PC-3 (cell line): Measurements from ENCODE around the gene MED13L. TPM values are rescaled to one million over a fixed set of nuclear protein-coding genes. Genes with fewer than 3 reads are reported as not detected.

Source experiments
- ATAC-seq: fragments of 200-7000 bp; cut with Tn5 transposase; 2 replicates; pipeline ENCODE4 v1.9.1; 2020; ENCODE audit warnings: mild to moderate bottlenecking, moderate library complexity
- BruUV-seq: library from RNA; stranded (reverse); fragments of 400-500 nt; replicated peaks from 2 replicates; lab custom pipeline; 2021; lab: Mats Ljungman, UMichigan
- CTCF ChIA-PET: fragments of 300-600 bp; sonication (Branson Sonifier 250); formaldehyde crosslinking; loops from one replicate; lab custom pipeline; 2022; ENCODE audit warnings: antibody characterized with exemption; lab: Charles Lee
- POLR2A ChIA-PET: fragments of 300-600 bp; sonication (Branson Sonifier 250); formaldehyde crosslinking; loops from one replicate; lab custom pipeline; 2022; ENCODE audit warnings: antibody characterized with exemption; ENCODE audit not compliant: unreplicated experiment; lab: Charles Lee
- DNase-seq: peaks from one replicate; pipeline ENCODE4 v3.0.0-alpha.2; 2015
- H2AFZ ChIP-seq: fragments of 300-600 bp; sonication (generic); 2 replicates; pipeline ENCODE4 v1.6.0; 2016; ENCODE audit warnings: antibody characterized with exemption, low read length
- H3F3A ChIP-seq: fragments of 300-600 bp; sonication (generic); one replicate; pipeline ENCODE4 v1.6.0; 2017; ENCODE audit warnings: antibody characterized with exemption, low read length, control low read depth, mild to moderate bottlenecking; ENCODE audit not compliant: unreplicated experiment
- H3K27ac ChIP-seq: fragments of 300-600 bp; sonication (generic); 2 replicates; pipeline ENCODE4 v1.5.1; 2016; ENCODE audit warnings: mild to moderate bottlenecking, low read length
- H3K27me3 ChIP-seq: fragments of 300-600 bp; sonication (generic); 2 replicates; pipeline ENCODE4 v1.6.1; 2016; ENCODE audit warnings: low read length, mixed read lengths
- H3K36me3 ChIP-seq: fragments of 300-600 bp; sonication (generic); 2 replicates; pipeline ENCODE4 v1.6.1; 2016; ENCODE audit warnings: low read depth, mixed run types, low read length, mixed read lengths
- H3K4me1 ChIP-seq: fragments of 300-600 bp; sonication (generic); 2 replicates; pipeline ENCODE4 v1.5.1; 2016; ENCODE audit warnings: low read length; ENCODE audit not compliant: insufficient read depth
- H3K4me2 ChIP-seq: fragments of 300-600 bp; sonication (generic); 2 replicates; pipeline ENCODE4 v1.6.0; 2016; ENCODE audit warnings: low read length
- H3K4me3 ChIP-seq: fragments of 300-600 bp; sonication (generic); 2 replicates; pipeline ENCODE4 v1.5.1; 2016; ENCODE audit warnings: mild to moderate bottlenecking, low read length, mixed read lengths
- H3K79me2 ChIP-seq: fragments of 300-600 bp; sonication (generic); 2 replicates; pipeline ENCODE4 v1.6.1; 2017; ENCODE audit warnings: low read length, mixed read lengths
- H3K9ac ChIP-seq: fragments of 300-600 bp; sonication (generic); 2 replicates; pipeline ENCODE4 v1.6.0; 2016; ENCODE audit warnings: mild to moderate bottlenecking, low read length
- H3K9me2 ChIP-seq: fragments of 300-600 bp; sonication (generic); replicated peaks from 2 replicates; pipeline ENCODE4 v1.6.1; 2016; ENCODE audit warnings: mixed run types, low read length, mixed read lengths
- H3K9me3 ChIP-seq: fragments of 300-600 bp; sonication (generic); 2 replicates; pipeline ENCODE4 v1.6.1; 2016; ENCODE audit warnings: low read length, mixed read lengths
- H4K20me1 ChIP-seq: fragments of 300-600 bp; sonication (generic); 2 replicates; pipeline ENCODE4 v1.6.1; 2016; ENCODE audit warnings: low read length, mixed read lengths
- EZH2 ChIP-seq: fragments of 300-600 bp; sonication (generic); IDR thresholded peaks from one replicate; pipeline ENCODE4 v1.6.1; 2017; ENCODE audit warnings: antibody characterized with exemption, mild to moderate bottlenecking, low read length; ENCODE audit not compliant: unreplicated experiment
- EZH2phosphoT487 ChIP-seq: fragments of 300-600 bp; sonication (generic); IDR thresholded peaks from 2 replicates; pipeline ENCODE4 v1.6.1; 2018; ENCODE audit warnings: mild to moderate bottlenecking, antibody characterized with exemption, low read length, borderline replicate concordance
- intact Hi-C: fragments of 100-400 bp; cut with micrococcal nuclease; formaldehyde crosslinking; loops from 2 replicates; pipeline ENCODE4 v1.9.0; 2023
- total RNA-seq: library from RNA; depleted of rRNA; stranded (reverse); fragments of >200 nt; gene quantifications from 2 replicates; pipeline ENCODE4 v1.2.3, GENCODE V29; 2014
- TF ChIP-seq, protein P1 (sequence below): fragments of 300-600 bp; sonication (generic); conservative IDR thresholded peaks from 2 replicates; pipeline ENCODE4 v1.5.1; 2017; ENCODE audit warnings: antibody characterized with exemption, low read depth, mild to moderate bottlenecking, low read length

The MED13L gene
- total RNA-seq, 1 experiment from 2014 or later = 61.2 TPM

DNA sequence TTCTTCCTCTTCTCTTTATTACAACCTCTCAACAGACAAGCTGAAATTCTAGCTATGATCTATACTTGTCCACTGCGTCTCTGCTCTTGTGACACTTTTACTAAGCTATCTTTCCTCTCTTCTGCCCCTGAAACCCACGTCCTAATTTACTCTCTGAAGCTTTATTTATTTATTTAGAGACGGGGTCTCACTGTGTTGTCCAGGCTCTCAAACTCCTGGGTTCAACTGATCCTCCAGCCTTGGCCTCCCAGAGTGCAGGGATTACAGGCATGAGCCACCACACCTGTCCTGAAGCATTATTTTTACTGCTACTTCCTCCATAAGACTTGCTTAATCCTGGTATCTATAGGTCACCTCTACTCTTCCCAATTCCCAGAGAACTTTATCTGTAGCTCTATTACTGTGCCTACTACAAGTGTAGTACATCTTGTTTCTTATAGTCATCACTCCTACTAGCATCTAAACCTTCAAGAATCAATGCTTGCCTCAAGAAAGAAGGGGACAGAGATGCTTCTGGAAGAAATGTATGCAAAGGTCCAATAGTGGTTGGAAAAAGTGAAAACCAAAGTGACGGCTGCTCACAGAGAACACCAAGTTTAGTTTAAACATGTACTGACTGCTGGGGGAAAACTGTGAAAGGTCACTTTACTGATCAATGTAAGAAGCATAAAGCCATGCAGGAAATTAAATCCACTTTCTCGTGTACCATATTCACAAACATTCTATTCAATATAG lies 61.3 kb downstream of the MED13L start:
- BruUV-seq = no TSS peak
- Histone ChIP-seq H3K9me2 (no peaks in the 10 kb centered on the region), H4K20me1 (peaks cover 48% of the 10 kb centered on the region), H3K27me3 (no peaks in the 10 kb centered on the region), H3K4me2 (no peak overlapping the region), H2AFZ (no peak overlapping the region), H3K4me3 (no peak overlapping the region), H3K9ac (no peak overlapping the region), H3K27ac (no peak overlapping the region), H3F3A (no peaks in the 10 kb centered on the region), H3K79me2 (peaks cover 97% of the 10 kb centered on the region), H3K4me1 (no peaks in the 10 kb centered on the region), H3K36me3 (no peaks in the 10 kb centered on the region), H3K9me3 (no peaks in the 10 kb centered on the region)
- no peak for ATAC-seq
- intact Hi-C loops = no loop called here
- POLR2A ChIA-PET = no interaction called here
- DNase-seq = no peak
- CTCF ChIA-PET = no interaction called here
- TF ChIP-seq EZH2phosphoT487 (no peak), EZH2 (no peak)
- TF ChIP-seq, protein P1, sequence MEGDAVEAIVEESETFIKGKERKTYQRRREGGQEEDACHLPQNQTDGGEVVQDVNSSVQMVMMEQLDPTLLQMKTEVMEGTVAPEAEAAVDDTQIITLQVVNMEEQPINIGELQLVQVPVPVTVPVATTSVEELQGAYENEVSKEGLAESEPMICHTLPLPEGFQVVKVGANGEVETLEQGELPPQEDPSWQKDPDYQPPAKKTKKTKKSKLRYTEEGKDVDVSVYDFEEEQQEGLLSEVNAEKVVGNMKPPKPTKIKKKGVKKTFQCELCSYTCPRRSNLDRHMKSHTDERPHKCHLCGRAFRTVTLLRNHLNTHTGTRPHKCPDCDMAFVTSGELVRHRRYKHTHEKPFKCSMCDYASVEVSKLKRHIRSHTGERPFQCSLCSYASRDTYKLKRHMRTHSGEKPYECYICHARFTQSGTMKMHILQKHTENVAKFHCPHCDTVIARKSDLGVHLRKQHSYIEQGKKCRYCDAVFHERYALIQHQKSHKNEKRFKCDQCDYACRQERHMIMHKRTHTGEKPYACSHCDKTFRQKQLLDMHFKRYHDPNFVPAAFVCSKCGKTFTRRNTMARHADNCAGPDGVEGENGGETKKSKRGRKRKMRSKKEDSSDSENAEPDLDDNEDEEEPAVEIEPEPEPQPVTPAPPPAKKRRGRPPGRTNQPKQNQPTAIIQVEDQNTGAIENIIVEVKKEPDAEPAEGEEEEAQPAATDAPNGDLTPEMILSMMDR = no peak

DNA sequence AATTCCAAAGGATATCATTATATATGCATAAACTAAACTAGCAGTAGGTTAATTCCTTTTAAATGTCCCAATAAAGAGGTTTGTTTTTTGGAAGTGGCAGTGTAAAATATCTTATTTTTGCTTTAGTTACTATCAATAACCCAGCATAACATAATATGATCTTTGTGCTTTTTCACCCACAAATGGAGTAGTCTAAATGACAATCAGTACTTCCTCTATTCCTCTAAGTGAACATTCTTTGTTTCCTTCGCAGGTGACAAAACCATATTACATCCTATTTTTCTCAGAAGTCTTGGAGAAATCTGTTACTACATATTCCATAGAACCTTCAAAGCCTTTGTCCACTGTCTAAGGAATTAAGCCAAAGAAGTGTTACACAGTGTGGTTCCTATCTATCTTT lies 62.5 kb downstream of the MED13L start:
- no peaks in the 10 kb centered on the region for H3K9me3 ChIP-seq
- peaks cover 96% of the 10 kb centered on the region for H3K79me2 ChIP-seq
- TF ChIP-seq, protein P1 = no peak
- TF ChIP-seq EZH2 = no peak
- TF ChIP-seq EZH2phosphoT487 = no peak
- no peak for ATAC-seq
- CTCF ChIA-PET = no interaction called here
- peaks cover 55% of the 10 kb centered on the region for H4K20me1 ChIP-seq
- no peaks in the 10 kb centered on the region for H3K9me2 ChIP-seq
- intact Hi-C loops = no loop called here
- BruUV-seq = no TSS peak
- DNase-seq = no peak
- no peak overlapping the region for H2AFZ ChIP-seq
- H3K4me1 ChIP-seq = no peaks in the 10 kb centered on the region
- H3K9ac ChIP-seq = no peak overlapping the region
- H3F3A ChIP-seq = no peaks in the 10 kb centered on the region
- H3K4me2 ChIP-seq = no peak overlapping the region
- POLR2A ChIA-PET = no interaction called here
- no peak overlapping the region for H3K27ac ChIP-seq
- no peaks in the 10 kb centered on the region for H3K27me3 ChIP-seq
- no peak overlapping the region for H3K4me3 ChIP-seq
- no peaks in the 10 kb centered on the region for H3K36me3 ChIP-seq

DNA sequence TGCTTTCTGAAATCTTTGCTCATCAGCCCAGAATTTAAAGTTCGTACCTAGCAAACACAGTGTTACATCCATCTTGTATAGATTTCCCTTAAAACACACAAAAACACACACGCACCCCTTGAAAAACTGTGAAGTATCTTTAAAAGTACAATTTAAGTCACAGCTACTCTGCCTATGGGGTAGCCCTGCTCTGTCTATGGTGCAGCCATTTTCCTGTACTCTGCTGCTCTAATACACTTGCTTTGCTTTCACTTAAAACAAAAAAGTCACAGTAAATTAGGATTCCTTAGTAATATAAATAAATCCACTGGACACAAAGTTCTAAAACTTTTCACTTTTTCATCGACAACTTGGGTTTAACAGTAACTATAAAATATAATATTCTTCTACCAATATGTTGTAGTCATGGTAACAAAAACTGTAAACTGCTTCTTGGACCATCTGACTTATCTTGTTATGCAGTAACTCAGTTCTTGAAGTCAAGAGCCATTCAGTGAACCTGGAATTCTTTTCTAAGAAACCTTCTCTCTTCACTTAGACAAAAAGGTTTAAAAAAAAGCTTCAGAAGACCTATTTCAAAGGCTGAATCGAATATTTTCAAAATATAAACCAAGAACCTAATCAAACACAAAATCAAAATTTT lies 63.5 kb downstream of the MED13L start:
- H3K79me2 ChIP-seq = peaks cover 98% of the 10 kb centered on the region
- H3K27me3 ChIP-seq = no peaks in the 10 kb centered on the region
- no peak for DNase-seq
- BruUV-seq = no TSS peak
- POLR2A ChIA-PET = no interaction called here
- H2AFZ ChIP-seq = no peak overlapping the region
- no peaks in the 10 kb centered on the region for H3K9me2 ChIP-seq
- peaks cover 65% of the 10 kb centered on the region for H4K20me1 ChIP-seq
- H3K4me2 ChIP-seq = no peak overlapping the region
- CTCF ChIA-PET = no interaction called here
- no peaks in the 10 kb centered on the region for H3F3A ChIP-seq
- no peak for ATAC-seq
- intact Hi-C loops = no loop called here
- H3K36me3 ChIP-seq = no peaks in the 10 kb centered on the region
- H3K4me1 ChIP-seq = no peaks in the 10 kb centered on the region
- no peak overlapping the region for H3K4me3 ChIP-seq
- no peak overlapping the region for H3K9ac ChIP-seq
- H3K27ac ChIP-seq = no peak overlapping the region
- TF ChIP-seq EZH2 = no peak
- no peak for TF ChIP-seq EZH2phosphoT487
- TF ChIP-seq, protein P1 = no peak
- H3K9me3 ChIP-seq = no peaks in the 10 kb centered on the region
